ENCODE measurements around the gene ABCA2.

The ABCA2 gene

GRCh38 chr9:137067860-137068538 lies 40.0 kb upstream of the ABCA2 start:
- Histone ChIP-seq H3K79me2 (ENCODE audit: insufficient read depth, low read depth) (no peaks in the 10 kb centered on the region), H3K4me2 (no peak overlapping the region; the same call in 1 of the 2 replicates), H3K4me1 (ENCODE audit: low read depth, poor library complexity, severe bottlenecking) (peaks cover 25% of the 10 kb centered on the region), H3K27me3 (ENCODE audit: insufficient read depth, low read depth) (no peaks in the 10 kb centered on the region), H3K36me3 (ENCODE audit: insufficient read depth) (no peaks in the 10 kb centered on the region), H3K27ac (no peak overlapping the region), H3K9ac (no peak overlapping the region), H4K20me1 (ENCODE audit: insufficient read depth) (0 out of 2 replicates have a peak, but pooled peaks cover 6% of the 10 kb centered on the region), H3K4me3 (IDR thresholded peaks at IDR 0.05; ENCODE audit: insufficient read depth, low read depth, low read length) (no peak overlapping the region), H2AFZ (ENCODE audit: low read depth) (no peak overlapping the region)
- peak; percentile 72 for TF ChIP-seq CTCF (conservative IDR thresholded peaks at IDR 0.05; ENCODE audit: low read depth, low read length)

GRCh38 chr9:137066096-137066861 lies 38.2 kb upstream of the ABCA2 start:
- Histone ChIP-seq H3K79me2 (ENCODE audit: insufficient read depth, low read depth) (no peaks in the 10 kb centered on the region), H2AFZ (ENCODE audit: low read depth) (no peak overlapping the region), H3K27me3 (ENCODE audit: insufficient read depth, low read depth) (peaks cover 2% of the 10 kb centered on the region; the same call in 1 of the 2 replicates), H3K4me1 (ENCODE audit: low read depth, poor library complexity, severe bottlenecking) (peaks cover 25% of the 10 kb centered on the region), H3K4me3 (IDR thresholded peaks at IDR 0.05; ENCODE audit: insufficient read depth, low read depth, low read length) (no peak overlapping the region), H3K36me3 (ENCODE audit: insufficient read depth) (no peaks in the 10 kb centered on the region), H4K20me1 (ENCODE audit: insufficient read depth) (0 out of 2 replicates have a peak, but pooled peaks cover 6% of the 10 kb centered on the region), H3K9ac (no peak overlapping the region), H3K27ac (no peak overlapping the region), H3K4me2 (no peak overlapping the region)
- TF ChIP-seq CTCF (conservative IDR thresholded peaks at IDR 0.05; ENCODE audit: low read depth, low read length): no peak

DNA sequence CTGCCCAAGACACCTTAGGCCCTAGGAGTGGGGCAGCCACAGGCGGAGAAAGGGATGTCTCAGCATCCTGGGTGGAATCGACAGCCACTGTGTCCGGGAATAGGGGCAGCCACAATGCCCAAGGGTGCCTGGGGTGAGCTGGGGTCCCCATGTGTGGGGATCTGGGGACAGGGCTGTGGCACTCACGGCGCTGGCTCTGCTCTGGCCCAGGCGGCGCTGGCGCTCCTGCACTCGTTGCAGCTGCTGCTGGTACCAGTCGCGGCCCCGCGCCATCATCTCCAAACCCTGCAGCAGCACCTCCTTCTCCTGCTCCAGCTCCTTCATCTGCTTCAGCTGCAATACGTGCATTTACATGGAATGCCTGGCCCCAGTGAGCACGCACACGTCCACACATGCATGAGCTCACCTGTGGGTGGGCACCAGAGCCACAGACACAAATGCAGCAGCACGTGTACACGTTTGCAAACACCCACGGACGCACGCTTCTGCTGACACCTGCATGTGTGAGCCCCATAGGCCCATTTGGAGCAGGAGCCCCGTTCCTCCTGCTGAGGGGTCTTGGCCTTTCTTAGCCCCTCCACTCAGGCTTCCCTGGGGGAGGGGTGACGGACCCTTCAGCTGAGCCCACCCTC lies 37.4 kb upstream of the ABCA2 start:
- Histone ChIP-seq H3K27me3 (ENCODE audit: insufficient read depth, low read depth) (peaks cover 4% of the 10 kb centered on the region; the same call in 1 of the 2 replicates), H3K4me1 (ENCODE audit: low read depth, poor library complexity, severe bottlenecking) (peaks cover 18% of the 10 kb centered on the region), H3K4me2 (no peak overlapping the region), H3K27ac (no peak overlapping the region), H3K79me2 (ENCODE audit: insufficient read depth, low read depth) (no peaks in the 10 kb centered on the region), H2AFZ (ENCODE audit: low read depth) (no peak overlapping the region), H3K9ac (no peak overlapping the region), H4K20me1 (ENCODE audit: insufficient read depth) (0 out of 2 replicates have a peak, but pooled peaks cover 6% of the 10 kb centered on the region), H3K36me3 (ENCODE audit: insufficient read depth) (no peaks in the 10 kb centered on the region), H3K4me3 (IDR thresholded peaks at IDR 0.05; ENCODE audit: insufficient read depth, low read depth, low read length) (no peak overlapping the region)
- no peak for TF ChIP-seq CTCF (conservative IDR thresholded peaks at IDR 0.05; ENCODE audit: low read depth, low read length)

GRCh38 chr9:137064880-137065164 lies 36.8 kb upstream of the ABCA2 start:
- no peak for TF ChIP-seq CTCF (conservative IDR thresholded peaks at IDR 0.05; ENCODE audit: low read depth, low read length)
- H3K27ac ChIP-seq: no peak overlapping the region
- peaks cover 10% of the 10 kb centered on the region; the same call in 1 of the 2 replicates for H3K27me3 ChIP-seq (ENCODE audit: insufficient read depth, low read depth)
- no peaks in the 10 kb centered on the region for H3K36me3 ChIP-seq (ENCODE audit: insufficient read depth)
- H2AFZ ChIP-seq (ENCODE audit: low read depth): no peak overlapping the region
- no peaks in the 10 kb centered on the region for H3K79me2 ChIP-seq (ENCODE audit: insufficient read depth, low read depth)
- H3K4me2 ChIP-seq: no peak overlapping the region
- no peak overlapping the region for H3K4me3 ChIP-seq (IDR thresholded peaks at IDR 0.05; ENCODE audit: insufficient read depth, low read depth, low read length)
- 0 out of 2 replicates have a peak, but pooled peaks cover 6% of the 10 kb centered on the region for H4K20me1 ChIP-seq (ENCODE audit: insufficient read depth)
- peaks cover 18% of the 10 kb centered on the region for H3K4me1 ChIP-seq (ENCODE audit: low read depth, poor library complexity, severe bottlenecking)
- no peak overlapping the region for H3K9ac ChIP-seq

All from KMS-11 (cell line).